GM19397 (cell line): ENCODE measurements around the gene S100P.

Experiments
- ATAC-seq: cut with Tn5 transposase; IDR thresholded peaks from one replicate; pipeline ENCODE4 v1.9.1; 2021; ENCODE audit warnings: mild to moderate bottlenecking, moderate library complexity; ENCODE audit not compliant: unreplicated experiment

Gene S100P

GRCh38 chr4:6695660-6696610 is 2.3 kb downstream of the S100P start:
- no peak for ATAC-seq

- ATAC-seq = no peak
These were observed 2.9 kb downstream of the S100P start for GRCh38 chr4:6696611-6697010.

- no peak for ATAC-seq
These were observed 3.5 kb downstream of the S100P start for GRCh38 chr4:6697131-6697530.

GRCh38 chr4:6699388-6699787 is 5.7 kb downstream of the S100P start:
- ATAC-seq = no peak

GRCh38 chr4:6699903-6700302 is 6.2 kb downstream of the S100P start:
- no peak for ATAC-seq

- no peak for ATAC-seq
These were observed 7.7 kb downstream of the S100P start for GRCh38 chr4:6701371-6701770.

- ATAC-seq = no peak
These were observed 9.1 kb downstream of the S100P start for GRCh38 chr4:6702761-6703160.

- no peak for ATAC-seq
These were observed 10.1 kb downstream of the S100P start for GRCh38 chr4:6703786-6704185.

GRCh38 chr4:6705646-6706045 is 12.0 kb downstream of the S100P start:
- no peak for ATAC-seq

- no peak for ATAC-seq
These were observed 12.5 kb downstream of the S100P start for GRCh38 chr4:6706173-6706572.

GRCh38 chr4:6709230-6710114 is 15.8 kb downstream of the S100P start, which contains the start of gene MRFAP1L1:
Gene MRFAP1L1, minus strand, starts transcription at chr4:6709865. Its CDS starts 236 bp downstream, at chr4:6709629.
- peak; percentile 81 for ATAC-seq

GRCh38 chr4:6710282-6710681 is 16.6 kb downstream of the S100P start:
- ATAC-seq = no peak

GRCh38 chr4:6710996-6711395 is 17.3 kb downstream of the S100P start:
- ATAC-seq = no peak

GRCh38 chr4:6714954-6715353 is 21.3 kb downstream of the S100P start:
- ATAC-seq = no peak

GRCh38 chr4:6715704-6716017 is 22.0 kb downstream of the S100P start:
- no peak for ATAC-seq

GRCh38 chr4:6716018-6716911 is 22.6 kb downstream of the S100P start, which contains the start of gene BLOC1S4:
Gene BLOC1S4, plus strand, starts transcription at chr4:6716174. Its CDS starts 36 bp downstream, at chr4:6716210.
- peak; percentile 88 for ATAC-seq

GRCh38 chr4:6716958-6717655 is 23.4 kb downstream of the S100P start:
- ATAC-seq = no peak

GRCh38 chr4:6718932-6719610 is 25.4 kb downstream of the S100P start:
- ATAC-seq = no peak

GRCh38 chr4:6719611-6720179 is 26.0 kb downstream of the S100P start:
- ATAC-seq = no peak
